NB4 (cell line): ENCODE results near the gene MSL3.

Source experiments
- CTCF ChIP-seq: IDR thresholded peaks from one replicate; pipeline ENCODE4 v1.5.1; 2012; ENCODE audit warnings: low read depth, low read length
- MAX ChIP-seq: IDR thresholded peaks from 2 replicates; pipeline ENCODE4 v1.6.1; 2011; ENCODE audit warnings: low read depth, low read length
- MYC ChIP-seq: IDR thresholded peaks from 2 replicates; pipeline ENCODE4 v1.6.1; 2011; ENCODE audit warnings: low read depth, low read length
- POLR2A ChIP-seq: IDR thresholded peaks from 2 replicates; pipeline ENCODE4 v1.6.1; 2011; ENCODE audit warnings: mild to moderate bottlenecking; ENCODE audit not compliant: insufficient read length; ENCODE audit errors: extremely low read depth

GRCh38 chrX:11770320-11770719 lies 12.3 kb downstream of the MSL3 start:
- TF ChIP-seq CTCF (peak; percentile 65), POLR2A (no peak), MAX (no peak), MYC (no peak)
